Peyer's patch (tissue), 4 donors: ENCODE data around the gene GLT8D1. TPM values are rescaled to one million over a fixed set of nuclear protein-coding genes. Genes with fewer than 3 reads are reported as not detected.

Experiments
- DNase-seq, 3 donors: peaks; one replicate each; pipeline ENCODE4 v3.0.0-alpha.2; 2017 to 2019
- H3K27ac ChIP-seq, 4 donors: fragments of 200-600 bp; sonication (generic); one replicate each; pipeline ENCODE4 v1.5.1; 2016 to 2019
- H3K27me3 ChIP-seq, 2 donors: fragments of 200-600 bp; sonication (generic); one replicate each; pipeline ENCODE4 v1.5.1; 2019
- H3K36me3 ChIP-seq, 3 donors: fragments of 200-600 bp; sonication (generic); one replicate each; pipeline ENCODE4 v1.5.1; 2016 to 2019
- H3K4me1 ChIP-seq, 4 donors: fragments of 200-600 bp; sonication (generic); one replicate each; pipeline ENCODE4 v1.5.1; 2016 to 2019
- H3K4me3 ChIP-seq, 4 donors: fragments of 200-600 bp; sonication (generic); 1 replicate in 3 of 4; 2 replicates in 1 of 4; pipeline ENCODE4 v1.5.1; 2016 to 2019; ENCODE audit warnings: mild to moderate bottlenecking in 1 of 4
- H3K9me3 ChIP-seq, 4 donors: fragments of 200-600 bp; sonication (generic); one replicate each; pipeline ENCODE4 v1.5.1; 2016 to 2019; ENCODE audit warnings: mild to moderate bottlenecking in 1 of 4
- CTCF ChIP-seq, 6 experiments: fragments of 450-650 bp in 4 of 6; fragments of 200-600 bp in 2 of 6; sonication (generic) in 1 of 6; IDR thresholded peaks; one replicate each; pipeline ENCODE4 v1.5.1; 2017 to 2019; ENCODE audit warnings: antibody characterized with exemption in 6 of 6, mild to moderate bottlenecking in 3 of 6, moderate library complexity in 1 of 6
- POLR2A ChIP-seq, 2 donors: fragments of 450-650 bp; IDR thresholded peaks; one replicate each; pipeline ENCODE4 v1.5.1; 2017; ENCODE audit warnings: antibody characterized with exemption in 2 of 2, mild to moderate bottlenecking in 2 of 2, moderate library complexity in 2 of 2
- total RNA-seq, 4 donors: library from RNA; depleted of rRNA; stranded (reverse); fragments of >200 nt; gene quantifications; one replicate each; pipeline ENCODE4 v1.1.0, GENCODE V29; 2016

GLT8D1 gene
- total RNA-seq, 4 donors from 2014 or later = 25.6 to 31.2 (median 30.3) TPM

GRCh38 chr3:52707585-52707984 is 2.0 kb upstream of the GLT8D1 start:
- Histone ChIP-seq H3K4me3 (peak overlapping the region in 1 of 4 donors; percentile 71), H3K4me1 (peaks cover 2 to 26% (median 10%) of the 10 kb centered on the region in 4 donors), H3K27me3 (no peaks in the 10 kb centered on the region), H3K36me3 (peaks cover 0 to 20% (median 0%) of the 10 kb centered on the region in 3 donors), H3K9me3 (no peaks in the 10 kb centered on the region), H3K27ac (no peak overlapping the region)
- TF ChIP-seq CTCF (IDR thresholded peaks at IDR 0.05) (no peak), POLR2A (IDR thresholded peaks at IDR 0.05) (no peak)
- peak in 1 of 3 donors; percentile 38 for DNase-seq

- H3K4me3 ChIP-seq = peak overlapping the region; percentile 71 to 99 (median 91)
- no peak for DNase-seq
- H3K9me3 ChIP-seq = no peaks in the 10 kb centered on the region
- TF ChIP-seq CTCF (IDR thresholded peaks at IDR 0.05) (no peak), POLR2A (IDR thresholded peaks at IDR 0.05) (peak; percentile 41 to 48)
- peak overlapping the region; percentile 83 to 97 (median 87) for H3K27ac ChIP-seq
- peaks cover 0 to 15% (median 0%) of the 10 kb centered on the region in 3 donors for H3K36me3 ChIP-seq
- H3K4me1 ChIP-seq = peaks cover 2 to 26% (median 10%) of the 10 kb centered on the region in 4 donors
- H3K27me3 ChIP-seq = no peaks in the 10 kb centered on the region
Measured at GRCh38 chr3:52705438-52705687, 228 bp downstream of the GLT8D1 start.

GRCh38 chr3:52704611-52705437 is 767 bp downstream of the GLT8D1 start:
- H3K4me3 ChIP-seq = peak overlapping the region; percentile 71 to 99 (median 91)
- TF ChIP-seq CTCF (IDR thresholded peaks at IDR 0.05) (no peak), POLR2A (IDR thresholded peaks at IDR 0.05) (peak in 1 of 2 donors; percentile 23)
- no peaks in the 10 kb centered on the region for H3K27me3 ChIP-seq
- DNase-seq = peak in 2 of 3 donors; percentile 51 to 59
- H3K27ac ChIP-seq = peak overlapping the region; percentile 83 to 97 (median 87)
- H3K4me1 ChIP-seq = peaks cover 2 to 26% (median 10%) of the 10 kb centered on the region in 4 donors
- peaks cover 0 to 17% (median 0%) of the 10 kb centered on the region in 3 donors for H3K36me3 ChIP-seq
- no peaks in the 10 kb centered on the region for H3K9me3 ChIP-seq

- H3K9me3 ChIP-seq = no peaks in the 10 kb centered on the region
- no peak for DNase-seq
- H3K27ac ChIP-seq = no peak overlapping the region
- peaks cover 0 to 26% (median 0%) of the 10 kb centered on the region in 3 donors for H3K36me3 ChIP-seq
- no peak overlapping the region for H3K4me3 ChIP-seq
- TF ChIP-seq CTCF (IDR thresholded peaks at IDR 0.05) = no peak
- no peak for TF ChIP-seq POLR2A (IDR thresholded peaks at IDR 0.05)
- H3K27me3 ChIP-seq = no peaks in the 10 kb centered on the region
- H3K4me1 ChIP-seq = peaks cover 2 to 26% (median 10%) of the 10 kb centered on the region in 4 donors
Measured at GRCh38 chr3:52703341-52703740, 2.2 kb downstream of the GLT8D1 start.

- Histone ChIP-seq H3K4me3 (no peak overlapping the region), H3K9me3 (no peaks in the 10 kb centered on the region), H3K4me1 (no peaks in the 10 kb centered on the region), H3K27ac (no peak overlapping the region), H3K27me3 (no peaks in the 10 kb centered on the region), H3K36me3 (peaks cover 0 to 74% (median 7%) of the 10 kb centered on the region in 3 donors)
- DNase-seq = no peak
- TF ChIP-seq CTCF (IDR thresholded peaks at IDR 0.05) = no peak
- no peak for TF ChIP-seq POLR2A (IDR thresholded peaks at IDR 0.05)
Measured at GRCh38 chr3:52697632-52697965, 8.0 kb downstream of the GLT8D1 start.
